Muscle of arm (tissue), 12 donors: Measurements from ENCODE around the gene PCDHB13. TPM values are rescaled to one million over a fixed set of nuclear protein-coding genes. Genes with fewer than 3 reads are reported as not detected.

Source experiments
- DNase-seq: peaks from one replicate; pipeline ENCODE4 v3.0.0-alpha.2; 2013
- polyA plus RNA-seq, 12 donors: library from polyadenylated mRNA; unstranded; fragments of 120-200 nt; gene quantifications; one replicate each; pipeline ENCODE4 v1.2.1, GENCODE V29; 2013; ENCODE audit not compliant: insufficient read length in 12 of 12

The PCDHB13 gene
- polyA plus RNA-seq, 12 donors = 2.2 to 4.3 (median 3.0) TPM; not detected in 1

GRCh38 chr5:141258948-141259347, 45.2 kb downstream of the PCDHB13 start:
- no peak for DNase-seq

- no peak for DNase-seq
These were observed 46.9 kb downstream of the PCDHB13 start for GRCh38 chr5:141260458-141261237.

- DNase-seq = no peak
These were observed 47.5 kb downstream of the PCDHB13 start for GRCh38 chr5:141261238-141261546.

Other genes starting within 250 kb of the PCDHB13 start
- gene PCDHAC2, start 247.4 kb upstream of the PCDHB13 start, polyA plus RNA-seq = 1 to 10 TPM in 6 of 12 donors, under 1 TPM in 4, not detected in 2; 0.66 to 9.4 (median 1.1) TPM
- gene PCDHB1, start 162.5 kb upstream of the PCDHB13 start, polyA plus RNA-seq = under 1 TPM in 10 of 12 donors, not detected in 2; 0.05 to 0.23 (median 0.11) TPM
- 1 to 10 TPM in 11 of 12 donors, not detected in 1; 2.9 to 5.8 (median 4.2) TPM for gene PCDHB2, start 119.3 kb upstream of the PCDHB13 start, polyA plus RNA-seq
- 1 to 10 TPM in 10 of 12 donors, not detected in 2; 1.4 to 2.4 (median 2.1) TPM for gene PCDHB3, start 113.4 kb upstream of the PCDHB13 start, polyA plus RNA-seq
- 1 to 10 TPM in 10 of 12 donors, not detected in 2; 2.6 to 4.6 (median 3.2) TPM for gene PCDHB4, start 92.1 kb upstream of the PCDHB13 start, polyA plus RNA-seq
- 1 to 10 TPM in 11 of 12 donors, not detected in 1; 3.1 to 5.1 (median 3.9) TPM for gene PCDHB5, start 78.7 kb upstream of the PCDHB13 start, polyA plus RNA-seq
- gene PCDHB6, start 63.9 kb upstream of the PCDHB13 start, polyA plus RNA-seq = 1 to 10 TPM in 11 of 12 donors, not detected in 1; 1.6 to 3.8 (median 1.9) TPM
- gene PCDHB7, start 41.3 kb upstream of the PCDHB13 start, polyA plus RNA-seq = 1 to 10 TPM in 11 of 12 donors, not detected in 1; 1.8 to 3.3 (median 2.4) TPM
- 1 to 10 TPM in 6 of 12 donors, under 1 TPM in 4, not detected in 2; 0.44 to 1.6 (median 1.2) TPM for gene PCDHB8, start 36.1 kb upstream of the PCDHB13 start, polyA plus RNA-seq
- 1 to 10 TPM in 11 of 12 donors, not detected in 1; 2.8 to 6.3 (median 3.9) TPM for gene PCDHB16, start 31.5 kb upstream of the PCDHB13 start, polyA plus RNA-seq
- 1 to 10 TPM in 10 of 12 donors, not detected in 2; 1.4 to 4.6 (median 2.3) TPM for gene PCDHB9, start 26.8 kb upstream of the PCDHB13 start, polyA plus RNA-seq
- 1 to 10 TPM in 10 of 12 donors, not detected in 2; 3.2 to 5.7 (median 4.8) TPM for gene PCDHB10, start 21.6 kb upstream of the PCDHB13 start, polyA plus RNA-seq
- gene PCDHB11, start 14.3 kb upstream of the PCDHB13 start, polyA plus RNA-seq = 1 to 10 TPM in 11 of 12 donors, not detected in 1; 1.6 to 3.4 (median 2.5) TPM
- gene PCDHB12, start 5.2 kb upstream of the PCDHB13 start, polyA plus RNA-seq = 1 to 10 TPM in 11 of 12 donors, not detected in 1; 1.9 to 3.8 (median 2.8) TPM
- 1 to 10 TPM in 11 of 12 donors, not detected in 1; 5.4 to 9.6 (median 7.0) TPM for gene PCDHB14, start 9.4 kb downstream of the PCDHB13 start, polyA plus RNA-seq
- 10 to 100 TPM in 1 of 12 donors, 1 to 10 TPM in 10, not detected in 1; 5.8 to 12.3 (median 6.8) TPM for gene PCDHB15, start 31.5 kb downstream of the PCDHB13 start, polyA plus RNA-seq
- gene SLC25A2, start 90.1 kb downstream of the PCDHB13 start, polyA plus RNA-seq = not detected
- 100 to 1,000 TPM in 2 of 12 donors, 10 to 100 TPM in 9, not detected in 1; 77.9 to 106 (median 91.7) TPM for gene TAF7, start 106.9 kb downstream of the PCDHB13 start, polyA plus RNA-seq
- under 1 TPM in 10 of 12 donors, not detected in 2; 0.44 to 0.86 (median 0.56) TPM for gene PCDHGA1, start 116.6 kb downstream of the PCDHB13 start, polyA plus RNA-seq
- 1 to 10 TPM in 11 of 12 donors, not detected in 1; 1.6 to 5.9 (median 2.5) TPM for gene PCDHGA2, start 124.8 kb downstream of the PCDHB13 start, polyA plus RNA-seq
- 1 to 10 TPM in 10 of 12 donors, not detected in 2; 1.2 to 1.8 (median 1.4) TPM for gene PCDHGA3, start 129.9 kb downstream of the PCDHB13 start, polyA plus RNA-seq
- gene PCDHGB1, start 136.2 kb downstream of the PCDHB13 start, polyA plus RNA-seq = 1 to 10 TPM in 1 of 12 donors, under 1 TPM in 9, not detected in 2; 0.32 to 1.0 (median 0.65) TPM
- gene PCDHGA4, start 141.1 kb downstream of the PCDHB13 start, polyA plus RNA-seq = 1 to 10 TPM in 9 of 12 donors, under 1 TPM in 1, not detected in 2; 0.93 to 1.9 (median 1.5) TPM
- gene PCDHGB2, start 146.1 kb downstream of the PCDHB13 start, polyA plus RNA-seq = 1 to 10 TPM in 10 of 12 donors, not detected in 2; 1.8 to 3.0 (median 2.1) TPM
- 1 to 10 TPM in 10 of 12 donors, not detected in 2; 2.1 to 3.4 (median 2.7) TPM for gene PCDHGA5, start 150.2 kb downstream of the PCDHB13 start, polyA plus RNA-seq
- 1 to 10 TPM in 8 of 12 donors, under 1 TPM in 2, not detected in 2; 0.94 to 2.0 (median 1.3) TPM for gene PCDHGB3, start 156.3 kb downstream of the PCDHB13 start, polyA plus RNA-seq
- gene PCDHGA6, start 160.0 kb downstream of the PCDHB13 start, polyA plus RNA-seq = 1 to 10 TPM in 10 of 12 donors, not detected in 2; 2.5 to 5.4 (median 3.5) TPM
- gene PCDHGA7, start 168.8 kb downstream of the PCDHB13 start, polyA plus RNA-seq = 1 to 10 TPM in 10 of 12 donors, not detected in 2; 1.1 to 2.0 (median 1.6) TPM
- gene PCDHGB4, start 173.8 kb downstream of the PCDHB13 start, polyA plus RNA-seq = 1 to 10 TPM in 11 of 12 donors, not detected in 1; 1.9 to 3.5 (median 2.3) TPM
- 1 to 10 TPM in 1 of 12 donors, under 1 TPM in 9, not detected in 2; 0.34 to 1.1 (median 0.66) TPM for gene PCDHGA8, start 178.7 kb downstream of the PCDHB13 start, polyA plus RNA-seq
- 1 to 10 TPM in 11 of 12 donors, not detected in 1; 2.7 to 7.7 (median 4.0) TPM for gene PCDHGB5, start 184.0 kb downstream of the PCDHB13 start, polyA plus RNA-seq
- 1 to 10 TPM in 11 of 12 donors, not detected in 1; 2.8 to 5.2 (median 4.2) TPM for gene PCDHGA9, start 188.9 kb downstream of the PCDHB13 start, polyA plus RNA-seq
- 1 to 10 TPM in 11 of 12 donors, not detected in 1; 2.8 to 7.7 (median 4.3) TPM for gene PCDHGB6, start 194.1 kb downstream of the PCDHB13 start, polyA plus RNA-seq
- gene PCDHGA10, start 199.1 kb downstream of the PCDHB13 start, polyA plus RNA-seq = 1 to 10 TPM in 11 of 12 donors, not detected in 1; 1.3 to 3.4 (median 1.8) TPM
- 10 to 100 TPM in 3 of 12 donors, 1 to 10 TPM in 8, not detected in 1; 6.5 to 14.7 (median 8.6) TPM for gene PCDHGB7, start 203.8 kb downstream of the PCDHB13 start, polyA plus RNA-seq
- 1 to 10 TPM in 10 of 12 donors, not detected in 2; 2.6 to 5.1 (median 3.4) TPM for gene PCDHGA11, start 207.1 kb downstream of the PCDHB13 start, polyA plus RNA-seq
- 1 to 10 TPM in 10 of 12 donors, not detected in 2; 1.2 to 4.6 (median 2.1) TPM for gene PCDHGA12, start 216.6 kb downstream of the PCDHB13 start, polyA plus RNA-seq